Trophoblast cell (in vitro differentiated cells and primary cell): Measurements from ENCODE around the gene SBSN.

ENCODE experiments used
- DNase-seq, 2 donors: peaks; one replicate each; pipeline ENCODE4 v3.0.0-alpha.2; 2016
- H2AFZ ChIP-seq: 2 replicates; pipeline ENCODE4 v1.6.1; 2013; ENCODE audit warnings: low read length, moderate library complexity, mild to moderate bottlenecking; ENCODE audit not compliant: insufficient read depth, poor library complexity
- H2AK5ac ChIP-seq: 2 replicates; pipeline ENCODE4 v1.6.1; 2013; ENCODE audit warnings: mild to moderate bottlenecking, low read length
- H2BK120ac ChIP-seq: 2 replicates; pipeline ENCODE4 v1.6.1; 2013; ENCODE audit warnings: low read length, mild to moderate bottlenecking, moderate library complexity; ENCODE audit not compliant: insufficient read depth, poor library complexity
- H2BK12ac ChIP-seq: 2 replicates; pipeline ENCODE4 v1.6.1; 2013; ENCODE audit warnings: mild to moderate bottlenecking, low read length, moderate library complexity
- H2BK5ac ChIP-seq: 2 replicates; pipeline ENCODE4 v1.6.1; 2013; ENCODE audit warnings: low read length, low read depth, moderate library complexity, mild to moderate bottlenecking; ENCODE audit not compliant: poor library complexity
- H3K14ac ChIP-seq: 2 replicates; pipeline ENCODE4 v1.6.1; 2013; ENCODE audit warnings: mild to moderate bottlenecking, low read length
- H3K18ac ChIP-seq: 2 replicates; pipeline ENCODE4 v1.6.1; 2013; ENCODE audit warnings: mild to moderate bottlenecking, low read length
- H3K23ac ChIP-seq: 2 replicates; pipeline ENCODE4 v1.6.1; 2013; ENCODE audit warnings: low read length
- H3K27ac ChIP-seq: 2 replicates; pipeline ENCODE4 v1.5.1; 2013; ENCODE audit warnings: low read depth, mild to moderate bottlenecking, inconsistent platforms, low read length, moderate library complexity
- H3K27me3 ChIP-seq: 2 replicates; pipeline ENCODE4 v1.6.1; 2013; ENCODE audit warnings: inconsistent platforms, mild to moderate bottlenecking, low read length, moderate library complexity; ENCODE audit not compliant: insufficient read depth
- H3K36me3 ChIP-seq, 2 experiments: 1 replicate in 1 of 2; 2 replicates in 1 of 2; pipeline ENCODE4 v1.6.1; 2013; ENCODE audit warnings: low read length in 2 of 2, mild to moderate bottlenecking in 2 of 2, moderate library complexity in 1 of 2; ENCODE audit not compliant: insufficient read depth in 2 of 2, control insufficient read depth in 1 of 2
- H3K4ac ChIP-seq: 2 replicates; pipeline ENCODE4 v1.6.1; 2013; ENCODE audit warnings: low read depth, mild to moderate bottlenecking, low read length, moderate library complexity
- H3K4me1 ChIP-seq, 2 experiments: 1 replicate in 1 of 2; 2 replicates in 1 of 2; pipeline ENCODE4 v1.6.1; 2013; ENCODE audit warnings: low read length in 2 of 2, mild to moderate bottlenecking in 2 of 2, moderate library complexity in 1 of 2; ENCODE audit not compliant: insufficient read depth in 2 of 2, control insufficient read depth in 1 of 2
- H3K4me2 ChIP-seq: 2 replicates; pipeline ENCODE4 v1.6.1; 2013; ENCODE audit warnings: inconsistent platforms, mild to moderate bottlenecking, low read length, moderate library complexity
- H3K4me3 ChIP-seq: 2 replicates; pipeline ENCODE4 v1.5.1; 2013; ENCODE audit warnings: mild to moderate bottlenecking, low read depth, low read length, inconsistent platforms
- H3K79me1 ChIP-seq: one replicate; pipeline ENCODE4 v1.6.1; 2013; ENCODE audit warnings: low read length
- H3K79me2 ChIP-seq: 2 replicates; pipeline ENCODE4 v1.6.1; 2013; ENCODE audit warnings: low read length, mild to moderate bottlenecking; ENCODE audit not compliant: control insufficient read depth, insufficient read depth, poor library complexity
- H3K9ac ChIP-seq: 2 replicates; pipeline ENCODE4 v1.6.1; 2013; ENCODE audit warnings: mild to moderate bottlenecking, low read length
- H3K9me3 ChIP-seq: 2 replicates; pipeline ENCODE4 v1.6.1; 2013; ENCODE audit warnings: low read depth, mild to moderate bottlenecking, control low read depth, inconsistent platforms, low read length; ENCODE audit not compliant: insufficient read depth
- H4K12ac ChIP-seq: 2 replicates; pipeline ENCODE4 v1.6.1; 2013; ENCODE audit warnings: low read depth, mild to moderate bottlenecking, low read length, moderate library complexity
- H4K8ac ChIP-seq: 2 replicates; pipeline ENCODE4 v1.6.1; 2013; ENCODE audit warnings: low read depth, mild to moderate bottlenecking, low read length, moderate library complexity
- H4K91ac ChIP-seq: one replicate; pipeline ENCODE4 v1.6.1; 2013; ENCODE audit warnings: low read depth, mild to moderate bottlenecking, low read length, moderate library complexity
- WGBS: extraction: QIAGEN DNeasy Blood & Tissue Kit; methylation state at CpG from one replicate; pipeline ENCODE4 v1.1.7; 2013; ENCODE audit warnings: missing lambda C conversion rate; ENCODE audit not compliant: insufficient read length, insufficient coverage; ENCODE audit errors: extremely low coverage; 5-methylcytosine and 5-hydroxymethylcytosine counted together

SBSN gene

GRCh38 chr19:35509018-35509652 lies 19.0 kb downstream of the SBSN start:
- Histone ChIP-seq H4K91ac (no peak overlapping the region), H3K9me3 (peaks cover 2% of the 10 kb centered on the region), H3K36me3 (peaks cover 16 to 17% of the 10 kb centered on the region in 2 experiments), H2BK120ac (no peak overlapping the region), H3K27ac (no peak overlapping the region), H2AFZ (peak overlapping the region; percentile 6), H3K4me2 (peak overlapping the region; percentile 86), H3K79me2 (peaks cover 4% of the 10 kb centered on the region), H3K18ac (no peak overlapping the region), H3K79me1 (peaks cover 7% of the 10 kb centered on the region), H3K14ac (no peak overlapping the region), H3K4ac (peak overlapping the region; percentile 2), H3K9ac (no peak overlapping the region), H3K23ac (no peak overlapping the region), H2BK12ac (no peak overlapping the region), H3K4me3 (no peak overlapping the region), H4K12ac (no peak overlapping the region), H4K8ac (no peak overlapping the region), H2AK5ac (no peak overlapping the region), H2BK5ac (no peak overlapping the region), H3K4me1 (peaks cover 3 to 5% of the 10 kb centered on the region in 2 experiments), H3K27me3 (no peaks in the 10 kb centered on the region)
- no CpG with 5 or more reads among the region's 12 CpGs for WGBS
- DNase-seq = peak in 1 of 2 donors; percentile 9

GRCh38 chr19:35508129-35508528 lies 20.0 kb downstream of the SBSN start:
- Histone ChIP-seq H2AFZ (no peak overlapping the region), H4K91ac (no peak overlapping the region), H3K27ac (no peak overlapping the region), H3K4me1 (peaks cover 3 to 5% of the 10 kb centered on the region in 2 experiments), H2BK12ac (no peak overlapping the region), H3K79me1 (peaks cover 7% of the 10 kb centered on the region), H3K27me3 (no peaks in the 10 kb centered on the region), H3K36me3 (peaks cover 21% of the 10 kb centered on the region in 2 experiments), H2BK120ac (no peak overlapping the region), H2AK5ac (no peak overlapping the region), H3K18ac (no peak overlapping the region), H3K79me2 (peaks cover 4% of the 10 kb centered on the region), H3K9ac (no peak overlapping the region), H4K8ac (no peak overlapping the region), H3K4me2 (no peak overlapping the region), H3K23ac (no peak overlapping the region), H3K4me3 (no peak overlapping the region), H3K4ac (no peak overlapping the region), H4K12ac (no peak overlapping the region), H3K14ac (no peak overlapping the region), H2BK5ac (no peak overlapping the region), H3K9me3 (peaks cover 2% of the 10 kb centered on the region)
- WGBS = no CpG with 5 or more reads among the region's 3 CpGs
- DNase-seq = no peak

DNA sequence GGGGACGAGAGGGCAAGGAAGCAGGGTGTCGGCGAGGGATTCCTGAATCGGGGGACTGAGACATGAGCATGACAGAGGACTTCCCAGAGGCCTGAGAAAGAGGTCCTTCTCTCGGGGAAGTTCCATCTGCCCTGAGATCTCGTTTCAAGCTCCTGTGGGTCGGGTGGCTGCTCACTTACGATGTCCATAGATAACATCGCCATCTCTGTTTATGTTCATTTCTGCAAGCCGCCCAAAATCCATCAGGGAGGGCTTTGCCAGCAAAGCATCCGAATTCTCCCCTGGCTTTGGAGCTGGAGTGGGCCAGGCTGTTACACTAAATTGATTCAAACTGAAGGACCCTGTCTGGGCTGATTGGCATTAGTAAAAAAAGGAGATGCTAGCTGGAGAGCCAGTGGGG lies 20.6 kb downstream of the SBSN start:
- H3K79me2 ChIP-seq = peaks cover 4% of the 10 kb centered on the region
- WGBS = no CpG with 5 or more reads among the region's 11 CpGs
- H4K12ac ChIP-seq = no peak overlapping the region
- H3K4me2 ChIP-seq = no peak overlapping the region
- H3K36me3 ChIP-seq = peaks cover 24 to 25% of the 10 kb centered on the region in 2 experiments
- no peak for DNase-seq
- H3K27me3 ChIP-seq = no peaks in the 10 kb centered on the region
- H3K14ac ChIP-seq = no peak overlapping the region
- H3K27ac ChIP-seq = no peak overlapping the region
- peaks cover 7% of the 10 kb centered on the region for H3K79me1 ChIP-seq
- no peak overlapping the region for H4K8ac ChIP-seq
- no peak overlapping the region for H2BK5ac ChIP-seq
- H2AFZ ChIP-seq = no peak overlapping the region
- H2BK12ac ChIP-seq = no peak overlapping the region
- peaks cover 3 to 5% of the 10 kb centered on the region in 2 experiments for H3K4me1 ChIP-seq
- H3K23ac ChIP-seq = no peak overlapping the region
- no peak overlapping the region for H3K4ac ChIP-seq
- H3K9me3 ChIP-seq = peaks cover 2% of the 10 kb centered on the region
- no peak overlapping the region for H3K9ac ChIP-seq
- H2AK5ac ChIP-seq = no peak overlapping the region
- no peak overlapping the region for H3K18ac ChIP-seq
- H2BK120ac ChIP-seq = no peak overlapping the region
- H4K91ac ChIP-seq = no peak overlapping the region
- H3K4me3 ChIP-seq = no peak overlapping the region

GRCh38 chr19:35506011-35506410 lies 22.1 kb downstream of the SBSN start:
- no CpG with 5 or more reads among the region's 7 CpGs for WGBS

More at GRCh38 chr19:35506011-35506410, 22.1 kb downstream of the SBSN start:
- Histone ChIP-seq H2BK5ac (no peak overlapping the region), H3K27me3 (no peaks in the 10 kb centered on the region), H2BK120ac (no peak overlapping the region), H3K9ac (no peak overlapping the region), H2BK12ac (no peak overlapping the region), H3K18ac (no peak overlapping the region), H3K9me3 (no peaks in the 10 kb centered on the region), H3K4ac (no peak overlapping the region), H3K4me2 (no peak overlapping the region), H4K91ac (no peak overlapping the region), H3K4me3 (no peak overlapping the region), H3K79me1 (peaks cover 7% of the 10 kb centered on the region), H3K79me2 (peaks cover 4% of the 10 kb centered on the region), H4K12ac (no peak overlapping the region), H4K8ac (no peak overlapping the region), H3K36me3 (peaks cover 34 to 35% of the 10 kb centered on the region in 2 experiments), H2AK5ac (no peak overlapping the region), H3K27ac (no peak overlapping the region), H3K23ac (no peak overlapping the region), H3K4me1 (peaks cover 3 to 5% of the 10 kb centered on the region in 2 experiments), H3K14ac (no peak overlapping the region), H2AFZ (no peak overlapping the region)
- DNase-seq = no peak
